Smooth muscle cell (in vitro differentiated cells): ENCODE data around the gene SLC39A13. TPM values are rescaled to one million over a fixed set of nuclear protein-coding genes. Genes with fewer than 3 reads are reported as not detected.
A peak's percentile ranks its signal among the peaks of the same experiment; 100 is the strongest.

ENCODE experiments used
- DNase-seq: peaks from one replicate; lab custom pipeline; 2025; ENCODE audit not compliant: unreplicated experiment; lab: John Stamatoyannopoulos, UW
- H2AFZ ChIP-seq: fragments of 200-600 bp; sonication (generic); 2 replicates; pipeline ENCODE4 v1.6.0; 2016; ENCODE audit warnings: antibody characterized with exemption, low read depth, mild to moderate bottlenecking
- H3F3A ChIP-seq: fragments of 200-600 bp; sonication (generic); 2 replicates; pipeline ENCODE4 v1.6.0; 2017; ENCODE audit warnings: antibody characterized with exemption, low read depth
- H3K27ac ChIP-seq: fragments of 200-600 bp; sonication (generic); 2 replicates; pipeline ENCODE4 v1.5.1; 2016; ENCODE audit warnings: low read depth, mild to moderate bottlenecking
- H3K27me3 ChIP-seq: fragments of 200-600 bp; sonication (generic); 2 replicates; pipeline ENCODE4 v1.6.1; 2016; ENCODE audit warnings: low read depth, mild to moderate bottlenecking
- H3K36me3 ChIP-seq: fragments of 200-600 bp; sonication (generic); 2 replicates; pipeline ENCODE4 v1.5.1; 2016; ENCODE audit warnings: low read depth
- H3K4me1 ChIP-seq: fragments of 200-600 bp; sonication (generic); 2 replicates; pipeline ENCODE4 v1.5.1; 2016; ENCODE audit warnings: low read depth
- H3K4me2 ChIP-seq: fragments of 200-600 bp; sonication (generic); 2 replicates; pipeline ENCODE4 v1.6.0; 2016; ENCODE audit warnings: mild to moderate bottlenecking
- H3K4me3 ChIP-seq: fragments of 200-600 bp; sonication (generic); 2 replicates; pipeline ENCODE4 v1.5.1; 2016; ENCODE audit warnings: mild to moderate bottlenecking
- H3K79me2 ChIP-seq: fragments of 200-600 bp; sonication (generic); 2 replicates; pipeline ENCODE4 v1.6.0; 2016; ENCODE audit warnings: low read depth, mild to moderate bottlenecking
- H3K9ac ChIP-seq: fragments of 200-600 bp; sonication (generic); 2 replicates; pipeline ENCODE4 v1.6.0; 2016; ENCODE audit warnings: low read depth
- H3K9me3 ChIP-seq: fragments of 200-600 bp; sonication (generic); replicated peaks from 2 replicates; pipeline ENCODE4 v1.5.1; 2016; ENCODE audit warnings: low read depth
- H4K20me1 ChIP-seq: fragments of 200-600 bp; sonication (generic); 2 replicates; pipeline ENCODE4 v1.6.0; 2016; ENCODE audit warnings: low read depth
- CTCF ChIP-seq: fragments of 200-600 bp; sonication (generic); IDR thresholded peaks from 2 replicates; pipeline ENCODE4 v1.5.1; 2017; ENCODE audit warnings: borderline replicate concordance, mild to moderate bottlenecking, antibody characterized with exemption; ENCODE audit not compliant: insufficient read depth, poor library complexity, severe bottlenecking
- WGBS: methylation state at CpG from one replicate; pipeline ENCODE4 v1.1.7; 2016; ENCODE audit warnings: low lambda C conversion rate; 5-methylcytosine and 5-hydroxymethylcytosine counted together
- polyA plus RNA-seq: library from polyadenylated mRNA; unstranded; fragments of >200 nt; fragmentation: Nextera tagmentation; extraction: Ambion mirVana; gene quantifications from 2 replicates; pipeline ENCODE4 v1.2.1, GENCODE V29; 2016
- total RNA-seq: library from RNA; depleted of rRNA; stranded (reverse); fragments of >200 nt; gene quantifications from 2 replicates; pipeline ENCODE4 v1.2.3, GENCODE V29; 2014

The SLC39A13 gene
- total and polyA plus RNA-seq, 2 experiments from 2014 or later, result 56.9 to 143 TPM

- Histone ChIP-seq H3F3A (peaks cover 28% of the 10 kb centered on the region), H3K36me3 (no peaks in the 10 kb centered on the region), H3K4me2 (peak overlapping the region; percentile 58), H3K9me3 (no peaks in the 10 kb centered on the region), H3K4me3 (no peak overlapping the region), H3K4me1 (peaks cover 7% of the 10 kb centered on the region), H2AFZ (no peak overlapping the region), H3K27ac (peak overlapping the region; percentile 81), H3K79me2 (peaks cover 12% of the 10 kb centered on the region), H3K27me3 (no peaks in the 10 kb centered on the region), H4K20me1 (peaks cover 12% of the 10 kb centered on the region), H3K9ac (peak overlapping the region; percentile 18)
- peak; percentile 32 for DNase-seq
- TF ChIP-seq CTCF, result no peak
- 26% methylated on average over 13 of the region's 13 CpGs for WGBS
These were observed 7.6 kb downstream of the SLC39A13 start for GRCh38 chr11:47415949-47416472.

- no peak for TF ChIP-seq CTCF
- Histone ChIP-seq H3K9ac (no peak overlapping the region), H3K4me3 (no peak overlapping the region), H3K36me3 (no peaks in the 10 kb centered on the region), H3K4me2 (no peak overlapping the region), H3K79me2 (no peaks in the 10 kb centered on the region), H3K4me1 (peaks cover 7% of the 10 kb centered on the region), H3K27ac (peak overlapping the region; percentile 81), H2AFZ (no peak overlapping the region), H4K20me1 (no peaks in the 10 kb centered on the region), H3F3A (peaks cover 23% of the 10 kb centered on the region), H3K9me3 (no peaks in the 10 kb centered on the region), H3K27me3 (no peaks in the 10 kb centered on the region)
- DNase-seq, result no peak
- 90% methylated on average over 6 of the region's 6 CpGs for WGBS
These were observed 9.3 kb downstream of the SLC39A13 start for GRCh38 chr11:47417712-47418111.

GRCh38 chr11:47418454-47419259 lies 10.3 kb downstream of the SLC39A13 start:
- H2AFZ ChIP-seq, result no peak overlapping the region
- H3K36me3 ChIP-seq, result no peaks in the 10 kb centered on the region
- no peak overlapping the region for H3K9ac ChIP-seq
- H3F3A ChIP-seq, result peaks cover 21% of the 10 kb centered on the region
- 96% methylated on average over 23 of the region's 23 CpGs for WGBS
- no peaks in the 10 kb centered on the region for H3K9me3 ChIP-seq
- no peak for TF ChIP-seq CTCF
- H4K20me1 ChIP-seq, result no peaks in the 10 kb centered on the region
- no peaks in the 10 kb centered on the region for H3K79me2 ChIP-seq
- H3K4me3 ChIP-seq, result no peak overlapping the region
- no peaks in the 10 kb centered on the region for H3K27me3 ChIP-seq
- peak overlapping the region; percentile 81 for H3K27ac ChIP-seq
- no peak for DNase-seq
- peaks cover 7% of the 10 kb centered on the region for H3K4me1 ChIP-seq
- H3K4me2 ChIP-seq, result no peak overlapping the region
